ENCODE measurements around the gene PRRC2A. TPM values are rescaled to one million over a fixed set of nuclear protein-coding genes. Genes with fewer than 3 reads are reported as not detected.
"Not testable (repeated sequence)": the region's sequence is repeated elsewhere in the genome, so short reads cannot be mapped to it uniquely, and the experiment has no call there.

PRRC2A gene
- total RNA-seq, 1 donor from 2014 or later, result 188 TPM

DNA sequence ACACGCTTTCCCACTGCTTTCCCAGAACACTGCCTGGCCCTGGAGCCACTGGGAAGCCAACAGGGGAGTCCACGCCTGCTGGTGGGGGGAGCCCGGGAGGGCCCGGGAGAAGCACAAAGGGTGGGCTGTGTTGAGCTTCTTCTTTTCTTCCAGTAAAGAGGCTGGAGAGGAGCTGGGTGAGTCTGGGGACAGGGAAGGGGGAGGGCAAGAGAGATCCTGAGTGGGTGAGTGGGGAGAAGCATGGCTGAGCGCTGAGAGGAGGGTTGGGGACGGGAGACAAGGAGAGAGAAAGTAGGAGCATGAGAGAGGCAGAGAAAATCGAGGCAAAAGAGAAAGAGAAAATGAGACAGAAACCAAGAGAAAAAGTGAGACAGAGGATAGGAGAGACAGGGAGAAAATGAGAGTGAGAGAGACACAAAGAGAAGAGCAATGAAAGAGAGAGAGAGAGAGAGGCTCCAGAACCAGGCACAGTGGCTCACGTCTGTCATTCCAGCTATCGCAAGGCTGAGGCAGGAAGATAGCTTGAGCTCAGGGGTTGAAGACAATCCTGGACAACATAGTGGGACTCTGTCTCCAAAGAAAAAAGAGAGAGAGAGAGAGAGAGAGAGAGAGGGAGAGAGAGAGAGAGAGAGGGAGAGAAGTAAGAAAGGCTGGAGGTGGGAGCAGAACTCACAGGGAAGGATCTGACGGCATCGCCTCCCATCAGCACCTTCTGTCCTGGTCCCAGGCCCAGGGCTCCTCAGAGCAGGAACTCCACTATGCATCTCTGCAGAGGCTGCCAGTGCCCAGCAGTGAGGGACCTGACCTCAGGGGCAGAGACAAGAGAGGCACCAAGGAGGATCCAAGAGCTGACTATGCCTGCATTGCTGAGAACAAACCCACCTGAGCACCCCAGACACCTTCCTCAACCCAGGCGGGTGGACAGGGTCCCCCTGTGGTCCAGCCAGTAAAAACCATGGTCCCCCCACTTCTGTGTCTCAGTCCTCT lies 32.4 kb upstream of the PRRC2A start:
- no peaks in the 10 kb centered on the region for H3K9me3 ChIP-seq (ENCODE audit: insufficient read depth, low read depth, low read length)
- no peak for FAIRE-seq

DNA sequence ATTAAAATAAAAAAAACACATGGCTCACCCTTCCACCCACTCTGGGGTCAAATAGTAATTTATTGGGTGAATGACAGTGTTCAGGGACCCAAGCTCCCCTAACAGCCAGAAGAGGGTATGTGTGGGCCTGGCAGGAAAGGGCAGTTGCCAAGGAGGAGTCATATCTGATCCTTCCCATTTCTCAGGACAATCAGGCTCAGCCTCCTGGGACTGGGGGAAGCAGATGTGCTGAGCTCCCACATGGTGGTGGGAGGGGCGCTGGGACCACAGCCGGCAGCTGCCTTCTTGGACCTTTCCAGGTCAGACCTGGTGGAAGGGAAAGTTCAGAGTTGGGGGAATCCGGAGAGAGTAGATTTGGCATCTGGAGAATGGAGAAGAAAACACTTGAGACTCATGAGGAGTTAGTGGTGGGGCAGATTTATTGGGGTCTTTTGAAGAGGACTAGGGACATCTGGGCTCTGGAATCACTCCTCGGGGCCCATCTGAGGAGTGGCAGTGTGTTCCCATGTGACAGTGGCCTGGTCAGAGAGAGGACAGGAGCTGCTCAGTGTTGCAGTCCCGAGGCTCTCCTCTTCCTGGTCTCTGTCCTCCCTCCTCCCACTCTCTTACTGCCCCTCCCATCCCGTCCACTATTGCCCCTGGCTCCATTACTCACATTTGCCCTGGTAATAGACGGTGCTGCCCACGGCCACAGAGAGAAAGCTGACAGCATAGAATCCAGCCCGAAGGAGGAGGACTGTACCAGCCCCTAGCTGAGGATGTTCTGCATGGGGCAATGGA lies 31.5 kb upstream of the PRRC2A start:
- Histone ChIP-seq H3K9ac (ENCODE audit: low read length) (no peak overlapping the region), H3K4me2 (ENCODE audit: low read length) (no peak overlapping the region), H3K9me3 (ENCODE audit: insufficient read depth, low read depth, low read length) (no peaks in the 10 kb centered on the region), H2AFZ (ENCODE audit: low read depth, low read length) (no peak overlapping the region), H3K4me1 (ENCODE audit: insufficient read depth, low read length) (no peaks in the 10 kb centered on the region), H3K79me2 (ENCODE audit: insufficient read depth, low read length) (no peaks in the 10 kb centered on the region), H3K4me3 (ENCODE audit: insufficient read depth, low read depth, low read length) (no peak overlapping the region), H3K27ac (ENCODE audit: low read depth, low read length) (no peak overlapping the region), H3K27me3 (ENCODE audit: insufficient read depth, low read length) (no peaks in the 10 kb centered on the region), H4K20me1 (ENCODE audit: insufficient read depth, low read length) (no peaks in the 10 kb centered on the region), H3K36me3 (ENCODE audit: insufficient read depth, low read length) (no peaks in the 10 kb centered on the region)
- Mint-ChIP-seq H3K4me3 (ENCODE audit: unreplicated experiment) (no peak overlapping the region), H3K4me1 (ENCODE audit: low read depth, unreplicated experiment) (no peaks in the 10 kb centered on the region), H3K36me3 (ENCODE audit: low read depth, unreplicated experiment) (no peaks in the 10 kb centered on the region), H3K27ac (ENCODE audit: unreplicated experiment) (no peak overlapping the region), H3K9me3 (ENCODE audit: unreplicated experiment) (no peaks in the 10 kb centered on the region), H3K27me3 (ENCODE audit: low read depth, unreplicated experiment) (peaks cover 8% of the 10 kb centered on the region)
- TF ChIP-seq, protein P1, sequence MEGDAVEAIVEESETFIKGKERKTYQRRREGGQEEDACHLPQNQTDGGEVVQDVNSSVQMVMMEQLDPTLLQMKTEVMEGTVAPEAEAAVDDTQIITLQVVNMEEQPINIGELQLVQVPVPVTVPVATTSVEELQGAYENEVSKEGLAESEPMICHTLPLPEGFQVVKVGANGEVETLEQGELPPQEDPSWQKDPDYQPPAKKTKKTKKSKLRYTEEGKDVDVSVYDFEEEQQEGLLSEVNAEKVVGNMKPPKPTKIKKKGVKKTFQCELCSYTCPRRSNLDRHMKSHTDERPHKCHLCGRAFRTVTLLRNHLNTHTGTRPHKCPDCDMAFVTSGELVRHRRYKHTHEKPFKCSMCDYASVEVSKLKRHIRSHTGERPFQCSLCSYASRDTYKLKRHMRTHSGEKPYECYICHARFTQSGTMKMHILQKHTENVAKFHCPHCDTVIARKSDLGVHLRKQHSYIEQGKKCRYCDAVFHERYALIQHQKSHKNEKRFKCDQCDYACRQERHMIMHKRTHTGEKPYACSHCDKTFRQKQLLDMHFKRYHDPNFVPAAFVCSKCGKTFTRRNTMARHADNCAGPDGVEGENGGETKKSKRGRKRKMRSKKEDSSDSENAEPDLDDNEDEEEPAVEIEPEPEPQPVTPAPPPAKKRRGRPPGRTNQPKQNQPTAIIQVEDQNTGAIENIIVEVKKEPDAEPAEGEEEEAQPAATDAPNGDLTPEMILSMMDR (IDR thresholded peaks at IDR 0.05; ENCODE audit: insufficient read depth, low read depth, low read length), result no peak
- TF ChIP-seq EZH2 (IDR thresholded peaks at IDR 0.05; ENCODE audit: insufficient read depth, low read length), result no peak
- FAIRE-seq, result no peak
- no peak for DNase-seq (ENCODE audit: low read depth)

More for the DNA sequence above, 32.4 kb upstream of the PRRC2A start:
- Histone ChIP-seq H3K4me1 (ENCODE audit: insufficient read depth, low read length) (no peaks in the 10 kb centered on the region), H3K4me2 (ENCODE audit: low read length) (no peak overlapping the region), H4K20me1 (ENCODE audit: insufficient read depth, low read length) (no peaks in the 10 kb centered on the region), H3K9ac (ENCODE audit: low read length) (no peak overlapping the region), H3K27me3 (ENCODE audit: insufficient read depth, low read length) (no peaks in the 10 kb centered on the region), H3K79me2 (ENCODE audit: insufficient read depth, low read length) (no peaks in the 10 kb centered on the region), H3K27ac (ENCODE audit: low read depth, low read length) (no peak overlapping the region), H3K4me3 (ENCODE audit: insufficient read depth, low read depth, low read length) (no peak overlapping the region), H2AFZ (ENCODE audit: low read depth, low read length) (no peak overlapping the region), H3K36me3 (ENCODE audit: insufficient read depth, low read length) (no peaks in the 10 kb centered on the region)
- peaks cover 8% of the 10 kb centered on the region for H3K27me3 Mint-ChIP-seq (ENCODE audit: low read depth, unreplicated experiment)
- H3K27ac Mint-ChIP-seq (ENCODE audit: unreplicated experiment), result no peak overlapping the region
- DNase-seq (ENCODE audit: low read depth), result no peak
- TF ChIP-seq, protein P1 (IDR thresholded peaks at IDR 0.05; ENCODE audit: insufficient read depth, low read depth, low read length), result no peak
- TF ChIP-seq EZH2 (IDR thresholded peaks at IDR 0.05; ENCODE audit: insufficient read depth, low read length), result no peak
- no peaks in the 10 kb centered on the region for H3K9me3 Mint-ChIP-seq (ENCODE audit: unreplicated experiment)
- no peaks in the 10 kb centered on the region for H3K36me3 Mint-ChIP-seq (ENCODE audit: low read depth, unreplicated experiment)
- no peaks in the 10 kb centered on the region for H3K4me1 Mint-ChIP-seq (ENCODE audit: low read depth, unreplicated experiment)
- H3K4me3 Mint-ChIP-seq (ENCODE audit: unreplicated experiment), result no peak overlapping the region

DNA sequence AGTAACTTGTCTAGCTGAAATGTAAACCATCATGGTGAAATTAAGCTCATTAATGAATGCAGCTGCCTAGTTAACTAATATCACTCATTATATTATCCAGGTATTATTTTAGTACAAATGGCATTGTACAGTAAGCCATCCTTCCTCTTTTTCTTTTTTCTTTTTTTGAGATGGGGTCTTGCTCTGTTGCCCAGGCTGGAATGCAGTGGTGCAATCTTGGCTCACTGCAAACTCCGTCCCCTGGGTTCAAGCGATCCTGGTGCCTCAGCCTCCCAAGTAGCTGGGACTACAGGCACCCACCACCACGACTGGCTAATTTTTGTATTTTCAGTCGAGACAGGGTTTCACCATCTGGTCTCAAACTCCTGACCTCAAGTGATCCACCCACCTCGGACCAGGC lies 29.8 kb upstream of the PRRC2A start:
- not testable (repeated sequence) for H3K27ac ChIP-seq (ENCODE audit: low read depth, low read length); H3K9ac ChIP-seq (ENCODE audit: low read length); H3K36me3 Mint-ChIP-seq (ENCODE audit: low read depth, unreplicated experiment); H3K4me1 ChIP-seq (ENCODE audit: insufficient read depth, low read length); H3K27me3 Mint-ChIP-seq (ENCODE audit: low read depth, unreplicated experiment); H4K20me1 ChIP-seq (ENCODE audit: insufficient read depth, low read length); H3K4me2 ChIP-seq (ENCODE audit: low read length); H3K4me3 Mint-ChIP-seq (ENCODE audit: unreplicated experiment); H2AFZ ChIP-seq (ENCODE audit: low read depth, low read length); H3K27ac Mint-ChIP-seq (ENCODE audit: unreplicated experiment); H3K9me3 ChIP-seq (ENCODE audit: insufficient read depth, low read depth, low read length); FAIRE-seq; H3K4me3 ChIP-seq (ENCODE audit: insufficient read depth, low read depth, low read length); H3K79me2 ChIP-seq (ENCODE audit: insufficient read depth, low read length); H3K36me3 ChIP-seq (ENCODE audit: insufficient read depth, low read length); H3K9me3 Mint-ChIP-seq (ENCODE audit: unreplicated experiment); DNase-seq (ENCODE audit: low read depth); H3K4me1 Mint-ChIP-seq (ENCODE audit: low read depth, unreplicated experiment); H3K27me3 ChIP-seq (ENCODE audit: insufficient read depth, low read length)
